OCI-LY1 (cell line): ENCODE results near the gene CDC42EP3.

Experiments used
- H2AFZ ChIP-seq: fragments of 200-600 bp; sonication (generic), shearing (Covaris generic); 2 replicates; pipeline ENCODE4 v1.6.0; 2014; ENCODE audit warnings: antibody characterized with exemption, mild to moderate bottlenecking, low read length
- H3F3A ChIP-seq: fragments of 200-600 bp; sonication (generic), shearing (Covaris generic); 2 replicates; pipeline ENCODE4 v1.6.0; 2014; ENCODE audit warnings: mild to moderate bottlenecking, antibody characterized with exemption, low read length, moderate library complexity; ENCODE audit not compliant: insufficient read depth
- H3K27ac ChIP-seq: fragments of 200-600 bp; sonication (generic); 2 replicates; pipeline ENCODE4 v1.5.1; 2014; ENCODE audit warnings: low read length, mixed run types, mild to moderate bottlenecking, low read depth; ENCODE audit not compliant: poor library complexity, severe bottlenecking
- H3K27me3 ChIP-seq: fragments of 200-600 bp; sonication (generic); 2 replicates; pipeline ENCODE4 v1.6.0; 2014; ENCODE audit warnings: antibody characterized with exemption, mild to moderate bottlenecking, low read length, moderate library complexity; ENCODE audit not compliant: insufficient read depth
- H3K36me3 ChIP-seq: fragments of 200-600 bp; sonication (generic); 2 replicates; pipeline ENCODE4 v1.6.1; 2014; ENCODE audit warnings: mild to moderate bottlenecking, antibody characterized with exemption, low read length, moderate library complexity, mixed read lengths; ENCODE audit not compliant: insufficient read depth
- H3K4me1 ChIP-seq: fragments of 200-600 bp; sonication (generic); 2 replicates; pipeline ENCODE4 v1.5.1; 2014; ENCODE audit warnings: mild to moderate bottlenecking, low read length, moderate library complexity; ENCODE audit not compliant: insufficient read depth, severe bottlenecking
- H3K4me2 ChIP-seq: fragments of 200-600 bp; sonication (generic), shearing (Covaris generic); 2 replicates; pipeline ENCODE4 v1.6.1; 2014; ENCODE audit warnings: low read length
- H3K4me3 ChIP-seq: fragments of 200-600 bp; sonication (generic); 2 replicates; pipeline ENCODE4 v1.5.1; 2014; ENCODE audit warnings: low read length, low read depth, mild to moderate bottlenecking, mixed read lengths; ENCODE audit not compliant: poor library complexity, severe bottlenecking
- H3K79me2 ChIP-seq: fragments of 200-600 bp; shearing (Covaris generic); 2 replicates; pipeline ENCODE4 v1.6.1; 2016; ENCODE audit warnings: mixed run types, low read length, mixed read lengths; ENCODE audit not compliant: insufficient read depth
- H3K9ac ChIP-seq: fragments of 200-600 bp; sonication (generic), shearing (Covaris generic); 2 replicates; pipeline ENCODE4 v1.6.1; 2014; ENCODE audit warnings: mild to moderate bottlenecking, low read length, mixed read lengths
- H3K9me2 ChIP-seq: fragments of 200-600 bp; sonication (generic), shearing (Covaris generic); 2 replicates; pipeline ENCODE4 v1.6.1; 2014; ENCODE audit warnings: low read depth, mild to moderate bottlenecking, low read length, mixed read lengths
- H3K9me3 ChIP-seq: fragments of 200-600 bp; shearing (Covaris generic); 2 replicates; pipeline ENCODE4 v1.6.1; 2014; ENCODE audit warnings: low read length, mixed read lengths
- H4K20me1 ChIP-seq: fragments of 200-600 bp; sonication (generic), shearing (Covaris generic); 2 replicates; pipeline ENCODE4 v1.6.0; 2016; ENCODE audit warnings: mild to moderate bottlenecking, low read length; ENCODE audit not compliant: insufficient read depth
- CTCF ChIP-seq: fragments of 200-600 bp; sonication (generic), shearing (Covaris generic); IDR thresholded peaks from 2 replicates; pipeline ENCODE4 v1.5.1; 2017; ENCODE audit warnings: mild to moderate bottlenecking, antibody characterized with exemption, low read length, moderate library complexity, mixed read lengths
- EZH2 ChIP-seq: fragments of 200-600 bp; sonication (generic), shearing (Covaris generic); IDR thresholded peaks from 2 replicates; pipeline ENCODE4 v1.8.0; 2017; ENCODE audit warnings: borderline replicate concordance, mixed run types, mild to moderate bottlenecking, antibody characterized with exemption, low read length, moderate library complexity, mixed read lengths

The CDC42EP3 gene

GRCh38 chr2:37689751-37690150, 18.3 kb upstream of the CDC42EP3 start:
- Histone ChIP-seq H3K9me3 (no peaks in the 10 kb centered on the region), H4K20me1 (no peaks in the 10 kb centered on the region), H3K4me2 (no peak overlapping the region), H3F3A (no peaks in the 10 kb centered on the region), H3K27me3 (no peaks in the 10 kb centered on the region), H3K9me2 (no peaks in the 10 kb centered on the region), H3K79me2 (no peaks in the 10 kb centered on the region), H3K36me3 (no peaks in the 10 kb centered on the region), H3K9ac (no peak overlapping the region), H2AFZ (no peak overlapping the region), H3K4me1 (no peaks in the 10 kb centered on the region), H3K4me3 (no peak overlapping the region), H3K27ac (no peak overlapping the region)
- TF ChIP-seq CTCF = no peak

GRCh38 chr2:37688771-37689468, 17.5 kb upstream of the CDC42EP3 start:
- Histone ChIP-seq H3K4me3 (no peak overlapping the region), H4K20me1 (no peaks in the 10 kb centered on the region), H3K9me2 (no peaks in the 10 kb centered on the region), H3K36me3 (no peaks in the 10 kb centered on the region), H2AFZ (no peak overlapping the region), H3K4me2 (no peak overlapping the region), H3K9ac (no peak overlapping the region), H3K27me3 (no peaks in the 10 kb centered on the region), H3K79me2 (no peaks in the 10 kb centered on the region), H3K9me3 (no peaks in the 10 kb centered on the region), H3F3A (no peaks in the 10 kb centered on the region), H3K27ac (no peak overlapping the region), H3K4me1 (no peaks in the 10 kb centered on the region)
- TF ChIP-seq EZH2 (no peak), CTCF (no peak)

GRCh38 chr2:37686792-37687526, 15.5 kb upstream of the CDC42EP3 start:
- Histone ChIP-seq H3K27ac (no peak overlapping the region), H3F3A (no peaks in the 10 kb centered on the region), H3K9ac (no peak overlapping the region), H3K79me2 (no peaks in the 10 kb centered on the region), H3K36me3 (no peaks in the 10 kb centered on the region), H3K9me2 (no peaks in the 10 kb centered on the region), H3K4me3 (no peak overlapping the region), H2AFZ (no peak overlapping the region), H3K4me2 (no peak overlapping the region), H3K9me3 (no peaks in the 10 kb centered on the region), H3K27me3 (no peaks in the 10 kb centered on the region), H4K20me1 (no peaks in the 10 kb centered on the region), H3K4me1 (no peaks in the 10 kb centered on the region)
- TF ChIP-seq CTCF (no peak), EZH2 (no peak)
